ENCODE results near the gene RNF123. TPM values are rescaled to one million over a fixed set of nuclear protein-coding genes. Genes with fewer than 3 reads are reported as not detected.

RNF123 gene
- total RNA-seq, 1 experiment from 2014 or later, result 71.9 TPM

GRCh38 chr3:49647741-49648140 lies 41.6 kb upstream of the RNF123 start:
- no peak overlapping the region for H2AFZ ChIP-seq (ENCODE audit: low read depth, low read length, poor library complexity, severe bottlenecking)
- intact Hi-C loops (cut with micrococcal nuclease), result no loop called here
- no peaks in the 10 kb centered on the region for H3K9me2 ChIP-seq (ENCODE audit: insufficient read depth)
- H3K79me2 ChIP-seq (ENCODE audit: insufficient read depth, low read length), result no peaks in the 10 kb centered on the region
- H3K36me3 ChIP-seq (ENCODE audit: control insufficient read depth in 1 of 2, insufficient read depth in 2 of 2, low read length in 2 of 2), result no peaks in the 10 kb centered on the region
- no peak for TF ChIP-seq JUND (IDR thresholded peaks at IDR 0.05)
- no peak for TF ChIP-seq CBX3 (IDR thresholded peaks at IDR 0.05; ENCODE audit: low read depth)
- TF ChIP-seq TCF7L2 (IDR thresholded peaks at IDR 0.05; ENCODE audit: borderline replicate concordance, extremely low read depth, insufficient read depth, insufficient read length), result no peak
- TF ChIP-seq EGR1 (IDR thresholded peaks at IDR 0.05; ENCODE audit: low read depth), result no peak
- TF ChIP-seq MAX (IDR thresholded peaks at IDR 0.05), result no peak
- TF ChIP-seq CEBPB (IDR thresholded peaks at IDR 0.05; ENCODE audit: low read depth), result no peak
- TF ChIP-seq REST (IDR thresholded peaks at IDR 0.05; ENCODE audit: low read depth), result no peak
- H4K20me1 ChIP-seq (ENCODE audit: insufficient read depth), result no peaks in the 10 kb centered on the region
- no peaks in the 10 kb centered on the region for H3K27me3 ChIP-seq (ENCODE audit: insufficient read depth, low read length)
- no TSS peak for BruUV-seq (replicated peaks)
- H3K9ac ChIP-seq (ENCODE audit: low read length), result no peak overlapping the region
- no peak for DNase-seq (ENCODE audit: low read depth, low spot score)
- no peaks in the 10 kb centered on the region for H3K9me3 ChIP-seq (ENCODE audit: control insufficient read depth in 1 of 2, insufficient read depth in 1 of 2, low read depth in 1 of 2, low read length in 2 of 2)
- peaks cover 4 to 17% of the 10 kb centered on the region in 2 experiments; a peak in 2 of 4 replicates for H3K4me1 ChIP-seq (ENCODE audit: control insufficient read depth in 1 of 2, insufficient read depth in 2 of 2, low read length in 2 of 2)
- no peak for ATAC-seq
- H3K4me2 ChIP-seq (ENCODE audit: low read length), result 0 out of 2 replicates have a peak overlapping the region, but pooled peaks have one; percentile 13
- ChIA-PET POLR2A (no interaction called here), CTCF (no interaction called here), RAD21 (ENCODE audit: low non-redundant PET in 1 of 2, low total read pairs in 2 of 2, uncharacterized antibody in 2 of 2, unreplicated experiment in 2 of 2) (no interaction called here)
- H3K4me3 ChIP-seq (replicated peaks in 1 of 2; ENCODE audit: low read depth in 1 of 2, low read length in 2 of 2), result no peak overlapping the region
- no peak overlapping the region for H3K27ac ChIP-seq (ENCODE audit: low read depth, low read length)

Measured in HCT116 (cell line).